Activated CD4-positive, alpha-beta memory T cell treated with anti-CD3 and anti-CD28 coated beads for 36 hours (primary cell): ENCODE measurements around the gene SHH. TPM values are rescaled to one million over a fixed set of nuclear protein-coding genes. Genes with fewer than 3 reads are reported as not detected.

Source experiments
- CTCF ChIA-PET: fragments of 350-600 bp; sonication (Branson Sonifier 250); formaldehyde crosslinking; loops from one replicate; lab custom pipeline; 2021; ENCODE audit warnings: antibody characterized with exemption, inconsistent platforms; lab: Charles Lee
- POLR2A ChIA-PET: fragments of 350-600 bp; sonication (Branson Sonifier 250); formaldehyde crosslinking; loops from one replicate; lab custom pipeline; 2021; ENCODE audit warnings: antibody characterized with exemption; lab: Charles Lee
- DNase-seq: peaks from one replicate; pipeline ENCODE4 v3.0.0-alpha.2; 2020
- H3K27ac Mint-ChIP-seq: one replicate; pipeline ENCODE4 v1.8.0; 2021; ENCODE audit warnings: mixed read lengths
- H3K27me3 Mint-ChIP-seq: one replicate; pipeline ENCODE4 v1.8.0; 2021; ENCODE audit warnings: mixed read lengths
- H3K36me3 Mint-ChIP-seq: one replicate; pipeline ENCODE4 v1.8.0; 2021; ENCODE audit warnings: mixed read lengths
- H3K4me1 Mint-ChIP-seq: one replicate; pipeline ENCODE4 v1.8.0; 2021; ENCODE audit warnings: low read depth, mixed read lengths
- H3K4me3 Mint-ChIP-seq: one replicate; pipeline ENCODE4 v1.8.0; 2021; ENCODE audit warnings: mild to moderate bottlenecking, mixed read lengths
- H3K9me3 Mint-ChIP-seq: one replicate; pipeline ENCODE4 v1.8.0; 2021; ENCODE audit warnings: mixed read lengths
- intact Hi-C: fragments of 100-400 bp; cut with micrococcal nuclease; formaldehyde crosslinking; loops from one replicate; pipeline ENCODE4 v1.15.1; 2023
- total RNA-seq, 2 experiments: library from RNA; stranded (reverse); gene quantifications; one replicate each; pipeline ENCODE4 v1.2.3, GENCODE V29; 2021

Gene SHH
- total RNA-seq, 2 experiments from 2014 or later, result not detected

GRCh38 chr7:155848691-155849669, 36.7 kb upstream of the SHH start:
- Mint-ChIP-seq H3K27me3 (peaks cover 11% of the 10 kb centered on the region), H3K9me3 (no peaks in the 10 kb centered on the region), H3K4me3 (no peak overlapping the region), H3K4me1 (no peaks in the 10 kb centered on the region), H3K36me3 (no peaks in the 10 kb centered on the region), H3K27ac (no peak overlapping the region)
- CTCF ChIA-PET, result no interaction called here
- no peak for DNase-seq
- intact Hi-C loops, result no loop called here
- POLR2A ChIA-PET, result no interaction called here

- no peak for DNase-seq
- Mint-ChIP-seq H3K4me1 (no peaks in the 10 kb centered on the region), H3K36me3 (no peaks in the 10 kb centered on the region), H3K27ac (no peak overlapping the region), H3K4me3 (no peak overlapping the region), H3K27me3 (peaks cover 11% of the 10 kb centered on the region), H3K9me3 (no peaks in the 10 kb centered on the region)
- intact Hi-C loops, result no loop called here
- ChIA-PET POLR2A (no interaction called here), CTCF (no interaction called here)
Observed at GRCh38 chr7:155847821-155848435, 35.7 kb upstream of the SHH start.

- Mint-ChIP-seq H3K27me3 (peaks cover 8% of the 10 kb centered on the region), H3K4me1 (no peaks in the 10 kb centered on the region), H3K4me3 (no peak overlapping the region), H3K36me3 (no peaks in the 10 kb centered on the region), H3K27ac (no peak overlapping the region), H3K9me3 (no peaks in the 10 kb centered on the region)
- no peak for DNase-seq
- CTCF ChIA-PET, result no interaction called here
- intact Hi-C loops, result no loop called here
- POLR2A ChIA-PET, result no interaction called here
Observed at GRCh38 chr7:155846936-155847335, 34.7 kb upstream of the SHH start.

GRCh38 chr7:155846156-155846555, 33.9 kb upstream of the SHH start:
- DNase-seq, result no peak
- intact Hi-C loops, result no loop called here
- no peaks in the 10 kb centered on the region for H3K9me3 Mint-ChIP-seq
- H3K27ac Mint-ChIP-seq, result no peak overlapping the region
- POLR2A ChIA-PET, result no interaction called here
- H3K4me1 Mint-ChIP-seq, result no peaks in the 10 kb centered on the region
- no peaks in the 10 kb centered on the region for H3K36me3 Mint-ChIP-seq
- CTCF ChIA-PET, result no interaction called here
- H3K4me3 Mint-ChIP-seq, result no peak overlapping the region
- H3K27me3 Mint-ChIP-seq, result peaks cover 8% of the 10 kb centered on the region

GRCh38 chr7:155845226-155845625, 33.0 kb upstream of the SHH start:
- ChIA-PET POLR2A (no interaction called here), CTCF (interaction anchor here (0.6 kb wide), 1 partner anchor 326 kb away, joined by 8 read pairs; no protein-coding TSS in a partner anchor)
- H3K4me1 Mint-ChIP-seq, result no peaks in the 10 kb centered on the region
- no peak overlapping the region for H3K27ac Mint-ChIP-seq
- DNase-seq, result no peak
- H3K27me3 Mint-ChIP-seq, result peaks cover 6% of the 10 kb centered on the region
- intact Hi-C loops, result no loop called here
- no peaks in the 10 kb centered on the region for H3K36me3 Mint-ChIP-seq
- H3K4me3 Mint-ChIP-seq, result no peak overlapping the region
- H3K9me3 Mint-ChIP-seq, result no peaks in the 10 kb centered on the region

- Mint-ChIP-seq H3K27me3 (peaks cover 9% of the 10 kb centered on the region), H3K27ac (no peak overlapping the region), H3K36me3 (no peaks in the 10 kb centered on the region), H3K4me3 (no peak overlapping the region), H3K9me3 (no peaks in the 10 kb centered on the region), H3K4me1 (no peaks in the 10 kb centered on the region)
- intact Hi-C loops, result no loop called here
- DNase-seq, result no peak
- ChIA-PET POLR2A (no interaction called here), CTCF (no interaction called here)
Observed at GRCh38 chr7:155844526-155844925, 32.3 kb upstream of the SHH start.

- H3K4me1 Mint-ChIP-seq, result no peaks in the 10 kb centered on the region
- no peak overlapping the region for H3K27ac Mint-ChIP-seq
- peaks cover 9% of the 10 kb centered on the region for H3K27me3 Mint-ChIP-seq
- no peak for DNase-seq
- no peaks in the 10 kb centered on the region for H3K9me3 Mint-ChIP-seq
- H3K4me3 Mint-ChIP-seq, result no peak overlapping the region
- intact Hi-C loops, result no loop called here
- ChIA-PET POLR2A (no interaction called here), CTCF (no interaction called here)
- H3K36me3 Mint-ChIP-seq, result no peaks in the 10 kb centered on the region
Observed at GRCh38 chr7:155844019-155844453, 31.8 kb upstream of the SHH start.

GRCh38 chr7:155843426-155844018, 31.3 kb upstream of the SHH start:
- no peak for DNase-seq
- H3K27ac Mint-ChIP-seq, result no peak overlapping the region
- H3K4me1 Mint-ChIP-seq, result no peaks in the 10 kb centered on the region
- POLR2A ChIA-PET, result no interaction called here
- intact Hi-C loops, result no loop called here
- CTCF ChIA-PET, result no interaction called here
- H3K9me3 Mint-ChIP-seq, result no peaks in the 10 kb centered on the region
- H3K27me3 Mint-ChIP-seq, result peaks cover 7% of the 10 kb centered on the region
- no peaks in the 10 kb centered on the region for H3K36me3 Mint-ChIP-seq
- H3K4me3 Mint-ChIP-seq, result no peak overlapping the region

- intact Hi-C loops, result no loop called here
- H3K27me3 Mint-ChIP-seq, result peaks cover 7% of the 10 kb centered on the region
- CTCF ChIA-PET, result no interaction called here
- H3K4me3 Mint-ChIP-seq, result no peak overlapping the region
- no peaks in the 10 kb centered on the region for H3K36me3 Mint-ChIP-seq
- POLR2A ChIA-PET, result no interaction called here
- no peak overlapping the region for H3K27ac Mint-ChIP-seq
- no peaks in the 10 kb centered on the region for H3K9me3 Mint-ChIP-seq
- no peak for DNase-seq
- H3K4me1 Mint-ChIP-seq, result no peaks in the 10 kb centered on the region
Observed at GRCh38 chr7:155842496-155843265, 30.4 kb upstream of the SHH start.

- Mint-ChIP-seq H3K4me1 (no peaks in the 10 kb centered on the region), H3K9me3 (no peaks in the 10 kb centered on the region), H3K36me3 (no peaks in the 10 kb centered on the region), H3K4me3 (no peak overlapping the region), H3K27me3 (peaks cover 7% of the 10 kb centered on the region), H3K27ac (no peak overlapping the region)
- CTCF ChIA-PET, result no interaction called here
- intact Hi-C loops, result no loop called here
- POLR2A ChIA-PET, result no interaction called here
- DNase-seq, result no peak
Observed at GRCh38 chr7:155840909-155841308, 28.6 kb upstream of the SHH start.

- Mint-ChIP-seq H3K27me3 (peaks cover 7% of the 10 kb centered on the region), H3K27ac (no peak overlapping the region), H3K4me3 (no peak overlapping the region), H3K4me1 (no peaks in the 10 kb centered on the region), H3K36me3 (no peaks in the 10 kb centered on the region), H3K9me3 (no peaks in the 10 kb centered on the region)
- no peak for DNase-seq
- ChIA-PET POLR2A (no interaction called here), CTCF (no interaction called here)
- intact Hi-C loops, result no loop called here
Observed at GRCh38 chr7:155840262-155840885, 28.1 kb upstream of the SHH start.
